ENCODE measurements around the gene MICU1.
"Not testable (repeated sequence)": the region's sequence is repeated elsewhere in the genome, so short reads cannot be mapped to it uniquely, and the experiment has no call there.

MICU1 gene

GRCh38 chr10:72625608-72626443, at the start of gene MICU1:
MICU1 (minus strand) TSS chr10:72626079; CDS start chr10:72566793, 59,286 bp downstream.
- DNase-seq (ENCODE audit: low read depth in 2 of 2): peak; percentile 91 to 95

GRCh38 chr10:72674174-72674573, 48.3 kb upstream of the MICU1 start:
- DNase-seq (ENCODE audit: low read depth in 2 of 2): not testable (repeated sequence)

- DNase-seq (ENCODE audit: low read depth in 2 of 2): no peak
These were observed 47.4 kb upstream of the MICU1 start for GRCh38 chr10:72673280-72673679.

- DNase-seq (ENCODE audit: low read depth in 2 of 2): no peak
These were observed 41.5 kb upstream of the MICU1 start for GRCh38 chr10:72667207-72667864.

GRCh38 chr10:72665925-72666324, 40.0 kb upstream of the MICU1 start:
- DNase-seq (ENCODE audit: low read depth in 2 of 2): no peak

- no peak for DNase-seq (ENCODE audit: low read depth in 2 of 2)
These were observed 38.1 kb upstream of the MICU1 start for GRCh38 chr10:72663971-72664370.

GRCh38 chr10:72661431-72661830, 35.6 kb upstream of the MICU1 start:
- no peak for DNase-seq (ENCODE audit: low read depth in 2 of 2)

- DNase-seq (ENCODE audit: low read depth in 2 of 2): no peak
These were observed 34.3 kb upstream of the MICU1 start for GRCh38 chr10:72660220-72660619.

GRCh38 chr10:72659694-72660093, 33.8 kb upstream of the MICU1 start:
- no peak for DNase-seq (ENCODE audit: low read depth in 2 of 2)

GRCh38 chr10:72658696-72659400, 33.0 kb upstream of the MICU1 start:
- no peak for DNase-seq (ENCODE audit: low read depth in 2 of 2)

- no peak for DNase-seq (ENCODE audit: low read depth in 2 of 2)
These were observed 28.8 kb upstream of the MICU1 start for GRCh38 chr10:72654720-72655119.

GRCh38 chr10:72653383-72654096, 27.7 kb upstream of the MICU1 start:
- no peak for DNase-seq (ENCODE audit: low read depth in 2 of 2)

- no peak for DNase-seq (ENCODE audit: low read depth in 2 of 2)
These were observed 23.4 kb upstream of the MICU1 start for GRCh38 chr10:72649291-72649690.

GRCh38 chr10:72648301-72648700, 22.4 kb upstream of the MICU1 start:
- DNase-seq (ENCODE audit: low read depth in 2 of 2): no peak

GRCh38 chr10:72646971-72647370, 21.1 kb upstream of the MICU1 start:
- not testable (repeated sequence) for DNase-seq (ENCODE audit: low read depth in 2 of 2)

- no peak for DNase-seq (ENCODE audit: low read depth in 2 of 2)
These were observed 19.5 kb upstream of the MICU1 start for GRCh38 chr10:72645263-72645858.

- DNase-seq (ENCODE audit: low read depth in 2 of 2): no peak
These were observed 16.4 kb upstream of the MICU1 start for GRCh38 chr10:72642318-72642717.

GRCh38 chr10:72639441-72639873, 13.6 kb upstream of the MICU1 start:
- no peak for DNase-seq (ENCODE audit: low read depth in 2 of 2)

- no peak for DNase-seq (ENCODE audit: low read depth in 2 of 2)
These were observed 12.9 kb upstream of the MICU1 start for GRCh38 chr10:72638586-72639440.

- DNase-seq (ENCODE audit: low read depth in 2 of 2): peak in 1 of 2 donors; percentile 14
These were observed 11.5 kb upstream of the MICU1 start for GRCh38 chr10:72637398-72637857.

Data from stimulated activated CD4-positive, alpha-beta T cell treated with anti-CD3 and anti-CD28 coated beads, Interleukin-4, amount 100 ng/mL, for 48 hours (primary cell).